A673 (cell line): ENCODE data around the gene DPH2. TPM values are rescaled to one million over a fixed set of nuclear protein-coding genes. Genes with fewer than 3 reads are reported as not detected.

Experiments
- BruUV-seq: library from RNA; stranded (reverse); fragments of 400-500 nt; replicated peaks from 2 replicates; lab custom pipeline; 2021; lab: Mats Ljungman, UMichigan
- CTCF ChIA-PET: fragments of 300-600 bp; sonication (Branson Sonifier 250); formaldehyde crosslinking; loops from one replicate; lab custom pipeline; 2022; ENCODE audit warnings: antibody characterized with exemption; lab: Charles Lee
- POLR2A ChIA-PET: fragments of 300-600 bp; sonication (Branson Sonifier 250); formaldehyde crosslinking; loops from one replicate; lab custom pipeline; 2022; ENCODE audit warnings: antibody characterized with exemption; ENCODE audit not compliant: low non-redundant PET; lab: Charles Lee
- DNase-seq: peaks from one replicate; pipeline ENCODE4 v3.0.0-alpha.2; 2015; ENCODE audit warnings: low spot score
- H3K27ac ChIP-seq: fragments of 200-600 bp; sonication (generic); 2 replicates; pipeline ENCODE4 v1.5.1; 2016; ENCODE audit warnings: mixed run types, low read depth, mild to moderate bottlenecking, mixed read lengths, antibody characterized with exemption, low read length; ENCODE audit not compliant: poor library complexity, severe bottlenecking
- H3K27me3 ChIP-seq: fragments of 200-600 bp; sonication (generic); replicated peaks from 2 replicates; pipeline ENCODE4 v1.6.1; 2017; ENCODE audit warnings: mixed run types, low read depth, mild to moderate bottlenecking, mixed read lengths, antibody characterized with exemption, low read length; ENCODE audit not compliant: insufficient read depth, poor library complexity
- H3K36me3 ChIP-seq: fragments of 200-600 bp; sonication (generic); 2 replicates; pipeline ENCODE4 v1.6.1; 2016; ENCODE audit warnings: mixed run types, mild to moderate bottlenecking, mixed read lengths, antibody characterized with exemption, low read length; ENCODE audit not compliant: insufficient read depth, poor library complexity, severe bottlenecking
- H3K4me1 ChIP-seq: fragments of 200-600 bp; sonication (generic); 2 replicates; pipeline ENCODE4 v1.6.1; 2017; ENCODE audit warnings: mixed run types, mild to moderate bottlenecking, mixed read lengths, antibody characterized with exemption, low read length; ENCODE audit not compliant: insufficient read depth, poor library complexity, severe bottlenecking
- H3K4me3 ChIP-seq: fragments of 200-600 bp; sonication (generic); 2 replicates; pipeline ENCODE4 v1.5.1; 2016; ENCODE audit warnings: low read depth, mixed run types, mild to moderate bottlenecking, mixed read lengths, low read length; ENCODE audit not compliant: poor library complexity, severe bottlenecking
- H3K9me3 ChIP-seq: fragments of 200-600 bp; sonication (generic); 2 replicates; pipeline ENCODE4 v1.6.1; 2016; ENCODE audit warnings: mixed run types, low read depth, mild to moderate bottlenecking, mixed read lengths, antibody characterized with exemption, low read length; ENCODE audit not compliant: poor library complexity, severe bottlenecking
- EZH2 ChIP-seq: fragments of 200-600 bp; sonication (generic); IDR thresholded peaks from 2 replicates; pipeline ENCODE4 v1.6.1; 2017; ENCODE audit warnings: borderline replicate concordance, low read depth, mild to moderate bottlenecking, mixed read lengths, antibody characterized with exemption, low read length; ENCODE audit not compliant: poor library complexity, severe bottlenecking
- intact Hi-C: fragments of 100-400 bp; cut with micrococcal nuclease; formaldehyde crosslinking; loops from one replicate; pipeline ENCODE4 v1.10.0; 2022; ENCODE audit not compliant: unreplicated experiment
- total RNA-seq: library from RNA; stranded (reverse); gene quantifications from 2 replicates; pipeline ENCODE4 v1.2.3, GENCODE V29; 2021
- TF ChIP-seq, protein P1 (sequence below): fragments of 300-800, 200-600 bp; sonication (generic); conservative IDR thresholded peaks from 2 replicates; pipeline ENCODE4 v1.5.1; 2017; ENCODE audit warnings: low read depth, mild to moderate bottlenecking, antibody characterized with exemption, low read length, moderate library complexity, mixed read lengths

Gene DPH2
- total RNA-seq, 1 experiment from 2014 or later: 52.8 TPM

DNA sequence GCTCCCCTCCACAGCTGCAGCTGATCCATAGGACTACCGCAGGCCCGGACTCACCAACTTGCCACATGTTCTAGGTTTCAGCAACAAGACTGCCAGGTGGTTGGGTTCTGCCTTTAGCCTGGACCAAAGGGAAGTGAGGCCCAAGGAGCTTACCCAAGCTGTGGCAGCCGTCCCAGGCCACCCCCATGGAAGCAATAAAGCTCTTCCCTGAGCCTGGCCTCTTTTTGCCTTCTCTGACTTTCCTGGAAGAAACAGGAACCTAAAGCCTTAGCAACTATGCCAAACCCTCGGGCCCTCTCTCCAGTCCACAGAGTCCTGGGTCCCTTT is 38.9 kb upstream of the DPH2 start:
- Histone ChIP-seq H3K27me3 (no peaks in the 10 kb centered on the region), H3K4me1 (peaks cover 26% of the 10 kb centered on the region), H3K27ac (no peak overlapping the region), H3K9me3 (no peaks in the 10 kb centered on the region), H3K36me3 (peaks cover 3% of the 10 kb centered on the region), H3K4me3 (no peak overlapping the region)
- ChIA-PET CTCF (interaction anchor here (1.0 to 1.6 kb wide), 3 partner anchors 17 to 167 kb away, joined by 3 to 11 read pairs (median 4); no protein-coding TSS in a partner anchor), POLR2A (no interaction called here)
- no peak for DNase-seq
- TF ChIP-seq EZH2: no peak
- TF ChIP-seq, protein P1, sequence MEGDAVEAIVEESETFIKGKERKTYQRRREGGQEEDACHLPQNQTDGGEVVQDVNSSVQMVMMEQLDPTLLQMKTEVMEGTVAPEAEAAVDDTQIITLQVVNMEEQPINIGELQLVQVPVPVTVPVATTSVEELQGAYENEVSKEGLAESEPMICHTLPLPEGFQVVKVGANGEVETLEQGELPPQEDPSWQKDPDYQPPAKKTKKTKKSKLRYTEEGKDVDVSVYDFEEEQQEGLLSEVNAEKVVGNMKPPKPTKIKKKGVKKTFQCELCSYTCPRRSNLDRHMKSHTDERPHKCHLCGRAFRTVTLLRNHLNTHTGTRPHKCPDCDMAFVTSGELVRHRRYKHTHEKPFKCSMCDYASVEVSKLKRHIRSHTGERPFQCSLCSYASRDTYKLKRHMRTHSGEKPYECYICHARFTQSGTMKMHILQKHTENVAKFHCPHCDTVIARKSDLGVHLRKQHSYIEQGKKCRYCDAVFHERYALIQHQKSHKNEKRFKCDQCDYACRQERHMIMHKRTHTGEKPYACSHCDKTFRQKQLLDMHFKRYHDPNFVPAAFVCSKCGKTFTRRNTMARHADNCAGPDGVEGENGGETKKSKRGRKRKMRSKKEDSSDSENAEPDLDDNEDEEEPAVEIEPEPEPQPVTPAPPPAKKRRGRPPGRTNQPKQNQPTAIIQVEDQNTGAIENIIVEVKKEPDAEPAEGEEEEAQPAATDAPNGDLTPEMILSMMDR: no peak
- intact Hi-C loops: no loop called here
- no TSS peak for BruUV-seq

DNA sequence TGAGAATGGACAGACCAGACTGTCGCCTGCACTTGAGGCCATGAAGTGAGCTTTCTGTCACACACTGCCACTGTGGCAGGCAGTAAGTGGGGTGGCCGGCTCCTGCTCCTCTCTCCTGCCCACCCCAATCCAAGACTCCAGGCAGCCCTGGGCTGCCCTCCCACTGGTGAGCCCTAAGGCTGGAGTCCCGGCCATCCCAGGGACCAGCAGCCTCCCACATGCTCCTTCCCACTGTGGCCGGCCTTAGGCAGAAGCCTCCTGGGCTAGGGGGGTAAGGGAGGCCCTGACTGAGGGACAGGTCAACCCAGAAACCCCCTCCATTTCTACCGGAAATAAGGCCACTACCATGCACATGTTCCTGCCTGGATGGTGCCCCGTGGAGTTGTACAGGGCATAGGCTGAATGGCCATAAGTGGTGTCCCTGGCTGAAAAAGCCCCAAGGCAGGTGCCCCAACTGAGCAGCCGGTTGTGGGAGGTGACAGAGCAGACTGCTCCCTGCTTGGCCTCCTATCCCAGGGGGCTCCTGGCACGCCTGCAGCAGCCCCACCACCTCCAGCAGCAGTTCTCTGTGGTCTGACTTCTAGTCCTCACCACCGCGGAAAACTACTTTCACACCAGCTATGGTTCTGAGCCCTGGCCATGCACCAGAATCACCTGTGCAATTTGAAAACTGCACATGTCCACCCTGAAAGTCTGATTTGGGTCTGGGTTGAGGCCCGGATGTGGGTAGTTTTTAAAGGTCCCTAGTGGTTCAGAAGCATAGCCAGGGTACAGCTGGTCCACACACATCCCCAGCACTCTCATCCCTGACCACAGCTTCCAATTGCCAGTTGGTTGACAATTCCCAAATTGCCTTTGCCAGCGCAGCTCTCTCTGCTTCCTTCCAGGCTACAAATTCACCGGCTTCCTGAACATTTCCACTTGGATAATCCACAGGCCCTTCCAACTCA is 37.8 kb upstream of the DPH2 start:
- Histone ChIP-seq H3K4me1 (peaks cover 30% of the 10 kb centered on the region), H3K27ac (no peak overlapping the region), H3K36me3 (peaks cover 8% of the 10 kb centered on the region), H3K9me3 (no peaks in the 10 kb centered on the region), H3K27me3 (no peaks in the 10 kb centered on the region), H3K4me3 (no peak overlapping the region)
- DNase-seq: no peak
- intact Hi-C loops: no loop called here
- no peak for TF ChIP-seq EZH2
- TF ChIP-seq, protein P1: no peak
- POLR2A ChIA-PET: no interaction called here
- no TSS peak for BruUV-seq
- CTCF ChIA-PET: interaction anchor here (1.6 to 7.0 kb wide), 2 partner anchors 167 to 168 kb away, joined by 11 to 238 read pairs; no protein-coding TSS in a partner anchor

DNA sequence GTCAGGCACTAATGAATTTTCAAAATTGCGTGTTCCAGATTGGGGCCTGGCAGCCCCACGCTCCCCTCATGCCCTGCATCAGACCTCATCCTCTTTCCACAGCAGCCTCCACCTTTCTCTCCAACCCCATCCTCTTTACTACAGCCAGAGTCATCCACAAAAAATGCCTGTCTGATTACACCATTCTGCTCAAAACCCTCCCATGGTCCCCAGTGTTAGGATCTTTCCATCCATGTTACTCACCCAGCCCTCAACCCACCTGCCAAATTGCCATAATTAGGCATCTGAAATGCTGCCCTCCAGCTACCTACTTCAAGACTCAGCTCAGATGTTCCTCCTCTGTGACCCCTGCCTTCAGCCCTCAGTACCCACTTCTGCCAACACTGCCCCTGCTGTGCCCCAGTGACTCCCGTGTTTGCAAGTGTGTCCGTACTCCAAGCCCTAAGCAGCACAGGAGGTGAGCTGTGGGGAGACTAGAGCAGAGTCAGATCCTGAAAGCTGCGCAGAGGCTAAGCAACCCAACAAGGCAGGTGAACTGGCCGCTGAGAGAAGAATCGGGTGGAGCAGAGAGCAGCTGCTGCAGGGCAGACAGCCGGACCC is 36.9 kb upstream of the DPH2 start:
- Histone ChIP-seq H3K4me3 (peak overlapping the region; percentile 53), H3K27ac (peak overlapping the region; percentile 63), H3K9me3 (no peaks in the 10 kb centered on the region), H3K4me1 (peaks cover 32% of the 10 kb centered on the region), H3K27me3 (no peaks in the 10 kb centered on the region), H3K36me3 (peaks cover 14% of the 10 kb centered on the region)
- POLR2A ChIA-PET: no interaction called here
- CTCF ChIA-PET: interaction anchor here (0.6 to 7.0 kb wide), 2 partner anchors 164 to 168 kb away, joined by 3 to 238 read pairs; no protein-coding TSS in a partner anchor
- TF ChIP-seq, protein P1: no peak
- no peak for TF ChIP-seq EZH2
- BruUV-seq: no TSS peak
- intact Hi-C loops: no loop called here
- DNase-seq: no peak
